Stimulated activated CD8-positive, alpha-beta memory T cell treated with anti-CD3 and anti-CD28 coated beads, Interleukin-4, amount 100 ng/mL, for 48 hours (primary cell): Measurements from ENCODE around the gene FLVCR2.
A peak's percentile ranks its signal among the peaks of the same experiment; 100 is the strongest.

Source experiments
- DNase-seq: peaks from one replicate; pipeline ENCODE4 v3.0.0-alpha.2; 2020

FLVCR2 gene

DNA sequence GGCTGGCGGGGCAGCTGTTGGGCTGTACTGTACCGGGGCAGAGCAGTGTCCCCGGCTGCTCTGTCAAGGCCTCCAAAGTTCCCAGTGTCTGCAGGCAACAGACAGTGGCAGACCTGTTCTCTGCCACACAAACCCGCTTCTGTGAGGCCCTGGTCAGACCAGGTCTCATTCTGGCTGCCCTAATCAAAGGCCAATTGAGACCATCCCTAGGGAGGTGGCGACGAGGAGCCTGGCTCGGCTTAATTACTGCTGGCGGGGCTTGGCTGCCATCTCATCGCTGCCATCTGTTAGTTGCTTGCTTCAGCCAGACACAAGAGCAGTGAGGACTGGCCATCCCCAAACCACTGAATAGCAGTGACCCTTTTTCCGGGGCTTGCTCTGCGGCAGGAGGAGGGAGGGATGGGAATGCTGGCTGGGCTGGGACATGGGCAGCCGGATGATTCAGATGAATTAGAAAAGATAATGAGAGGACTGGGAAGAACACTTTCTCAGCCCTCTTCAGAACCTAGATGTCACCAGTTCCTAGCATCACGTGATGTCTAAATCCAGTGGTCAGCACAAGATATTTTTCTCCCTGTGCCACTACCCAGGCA is 57.8 kb downstream of the FLVCR2 start:
- no peak for DNase-seq

DNA sequence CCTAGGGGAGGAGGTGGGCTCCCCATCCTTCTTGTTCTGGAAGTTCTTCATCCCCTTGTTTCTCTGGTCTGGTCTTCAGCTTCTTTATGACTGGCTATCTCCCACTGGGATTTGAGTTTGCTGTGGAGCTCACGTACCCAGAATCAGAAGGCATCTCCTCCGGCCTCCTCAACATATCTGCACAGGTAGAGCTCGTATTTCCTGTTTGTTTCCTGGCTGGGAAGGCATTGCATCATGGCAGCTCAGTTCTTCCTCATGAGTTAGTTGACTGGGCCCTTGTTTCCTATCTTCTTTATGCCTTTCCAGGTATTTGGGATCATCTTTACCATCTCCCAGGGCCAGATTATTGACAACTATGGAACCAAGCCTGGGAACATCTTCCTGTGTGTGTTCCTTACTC is 62.5 kb downstream of the FLVCR2 start:
- DNase-seq, result no peak

DNA sequence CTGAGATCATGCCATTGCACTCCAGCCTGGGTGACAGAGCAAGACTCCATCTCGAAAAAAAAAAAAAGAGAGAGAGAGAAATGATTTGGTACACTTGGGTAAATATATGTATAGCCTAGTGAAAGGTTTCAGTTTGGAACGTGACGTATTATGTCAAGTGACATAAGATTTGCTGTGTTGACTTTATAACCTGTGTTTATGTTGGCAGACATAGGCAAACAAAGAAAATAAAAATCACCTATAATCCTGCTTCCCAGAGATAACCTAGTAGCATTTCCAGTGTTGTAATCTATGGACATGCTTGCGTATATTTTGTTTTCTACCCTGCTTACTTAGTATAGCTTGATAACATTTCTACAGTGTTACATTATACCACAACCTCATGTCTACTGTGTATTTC is 65.6 kb downstream of the FLVCR2 start:
- no peak for DNase-seq

DNA sequence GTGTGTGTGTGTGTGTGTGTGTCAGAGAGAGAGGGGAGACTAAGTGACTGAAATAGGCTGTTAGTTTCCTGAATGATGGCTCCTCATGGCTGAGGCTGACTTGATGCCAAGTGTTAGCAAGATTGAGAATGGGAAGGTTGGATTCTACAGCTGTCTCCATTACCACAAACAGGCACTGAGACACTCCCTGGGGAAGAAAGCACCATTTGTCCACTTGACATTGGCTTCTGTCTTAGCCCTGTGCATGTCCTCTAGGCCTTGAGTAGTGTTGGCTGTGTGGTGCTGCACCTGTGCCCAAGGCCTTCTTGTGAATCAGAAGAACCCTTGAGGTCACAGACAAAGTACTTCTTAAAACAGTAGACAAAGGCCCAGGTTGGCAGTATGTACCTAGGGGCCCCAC is 66.6 kb downstream of the FLVCR2 start:
- DNase-seq, result no peak

DNA sequence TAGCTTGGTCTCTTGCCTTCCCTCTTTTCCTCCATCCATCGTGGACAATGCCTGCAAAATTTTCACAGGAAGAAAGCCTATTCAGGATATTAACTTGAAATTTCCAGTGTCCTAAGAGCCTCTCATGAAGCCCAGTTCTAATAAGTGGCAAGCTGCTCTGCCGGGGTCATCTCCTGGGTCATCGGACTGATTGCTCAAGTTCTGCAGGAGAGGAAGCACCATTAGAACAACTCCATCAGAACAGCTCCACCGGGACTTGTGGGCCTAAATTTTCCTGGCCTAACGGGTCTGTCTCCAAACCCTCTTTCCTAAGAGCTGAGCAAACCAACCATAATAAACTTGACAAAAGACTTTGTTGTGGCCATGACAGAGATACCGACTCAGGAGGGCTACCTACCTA is 68.3 kb downstream of the FLVCR2 start:
- DNase-seq, result no peak

DNA sequence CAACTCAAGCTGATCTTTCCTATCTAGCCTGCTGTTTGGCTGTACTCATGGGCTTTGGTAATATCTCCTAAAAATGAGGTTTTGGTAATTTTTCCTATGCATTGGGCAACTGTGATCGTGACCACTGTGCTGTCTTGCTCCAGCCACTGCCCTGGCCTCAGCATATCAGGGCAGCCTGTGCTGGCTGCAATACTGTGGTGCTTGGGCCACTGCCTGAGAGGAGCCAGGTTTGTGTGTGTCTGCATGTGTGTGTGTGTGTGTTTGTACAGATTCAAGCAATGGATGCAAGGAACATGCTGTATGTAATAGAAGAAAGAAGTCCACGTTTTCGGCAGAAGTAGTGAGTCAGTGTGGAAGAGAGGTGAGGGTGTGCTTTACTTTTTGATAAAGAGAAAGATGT is 69.2 kb downstream of the FLVCR2 start:
- DNase-seq, result no peak

DNA sequence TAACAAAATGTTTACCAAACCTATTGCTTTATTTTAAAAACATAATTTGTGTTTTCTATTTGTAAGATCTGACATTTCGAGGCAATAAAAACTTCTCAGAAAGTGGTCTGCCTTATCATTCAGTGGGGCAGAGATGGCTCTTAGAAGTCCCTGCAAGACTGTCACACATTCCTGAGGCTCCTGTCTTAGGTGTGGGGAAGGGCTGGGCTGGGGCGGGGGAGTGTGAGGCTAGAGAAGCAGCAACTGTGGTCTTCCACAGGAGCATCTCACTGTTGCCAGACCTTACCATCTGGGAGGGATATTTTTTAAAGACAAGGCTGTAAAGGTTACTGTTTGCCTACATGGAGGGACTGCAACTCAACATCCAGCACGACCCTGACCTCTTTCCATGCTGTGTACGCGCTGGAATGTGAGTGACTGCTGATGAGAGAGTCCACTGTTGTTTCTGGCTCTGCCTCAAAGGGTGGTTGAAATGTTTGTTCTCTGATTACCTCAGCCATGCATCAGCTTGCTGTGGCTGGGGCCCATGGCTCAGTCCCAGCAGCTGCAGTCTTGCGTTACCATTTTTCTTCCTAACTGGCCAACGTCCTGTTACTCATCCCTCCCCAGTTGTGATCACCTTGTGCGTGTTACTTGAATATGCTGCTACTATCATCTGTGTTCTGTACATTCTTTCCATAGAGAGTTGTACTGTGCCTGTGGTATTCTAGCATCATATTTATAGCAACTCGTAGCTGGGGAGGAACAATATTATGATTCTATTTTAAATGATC is 69.8 kb downstream of the FLVCR2 start:
- DNase-seq, result no peak

DNA sequence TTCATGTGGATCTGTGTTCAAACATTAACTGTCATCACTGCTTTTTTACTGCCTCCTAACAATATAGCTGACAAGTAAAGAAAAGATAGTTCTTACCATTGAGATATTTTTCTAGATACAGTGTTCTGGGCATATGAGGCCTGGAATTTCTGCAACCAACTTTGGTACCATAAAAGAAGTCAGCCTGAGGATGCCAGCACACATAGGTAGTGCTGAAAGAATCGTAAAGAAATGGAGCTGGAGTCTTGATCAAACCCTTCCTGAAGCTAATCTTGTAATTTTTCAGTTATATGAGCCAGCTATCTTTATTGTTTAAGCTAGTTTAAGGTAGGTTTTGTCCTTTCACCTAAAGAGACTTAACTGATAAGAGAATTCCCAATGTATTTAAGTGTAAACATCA is 70.9 kb downstream of the FLVCR2 start:
- DNase-seq, result no peak

DNA sequence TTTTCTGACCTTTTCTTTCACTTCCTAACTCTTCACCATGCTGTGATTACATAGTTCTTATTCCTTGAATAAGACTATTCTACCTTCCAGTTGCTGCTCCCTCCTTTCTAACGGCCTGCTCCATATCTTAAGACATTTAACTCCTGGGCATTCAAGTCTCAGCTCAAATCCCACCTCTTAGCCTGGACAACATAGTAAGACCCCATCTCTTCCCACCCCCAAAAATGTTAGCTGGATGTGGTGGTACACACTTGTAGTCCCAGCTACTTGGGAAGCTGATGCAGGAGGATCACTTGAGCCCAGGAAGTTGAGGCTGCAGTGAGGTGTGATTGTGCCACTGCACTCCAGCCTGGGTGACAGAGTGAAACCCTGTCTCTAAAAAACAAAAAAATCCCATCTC is 71.4 kb downstream of the FLVCR2 start:
- DNase-seq, result no peak

DNA sequence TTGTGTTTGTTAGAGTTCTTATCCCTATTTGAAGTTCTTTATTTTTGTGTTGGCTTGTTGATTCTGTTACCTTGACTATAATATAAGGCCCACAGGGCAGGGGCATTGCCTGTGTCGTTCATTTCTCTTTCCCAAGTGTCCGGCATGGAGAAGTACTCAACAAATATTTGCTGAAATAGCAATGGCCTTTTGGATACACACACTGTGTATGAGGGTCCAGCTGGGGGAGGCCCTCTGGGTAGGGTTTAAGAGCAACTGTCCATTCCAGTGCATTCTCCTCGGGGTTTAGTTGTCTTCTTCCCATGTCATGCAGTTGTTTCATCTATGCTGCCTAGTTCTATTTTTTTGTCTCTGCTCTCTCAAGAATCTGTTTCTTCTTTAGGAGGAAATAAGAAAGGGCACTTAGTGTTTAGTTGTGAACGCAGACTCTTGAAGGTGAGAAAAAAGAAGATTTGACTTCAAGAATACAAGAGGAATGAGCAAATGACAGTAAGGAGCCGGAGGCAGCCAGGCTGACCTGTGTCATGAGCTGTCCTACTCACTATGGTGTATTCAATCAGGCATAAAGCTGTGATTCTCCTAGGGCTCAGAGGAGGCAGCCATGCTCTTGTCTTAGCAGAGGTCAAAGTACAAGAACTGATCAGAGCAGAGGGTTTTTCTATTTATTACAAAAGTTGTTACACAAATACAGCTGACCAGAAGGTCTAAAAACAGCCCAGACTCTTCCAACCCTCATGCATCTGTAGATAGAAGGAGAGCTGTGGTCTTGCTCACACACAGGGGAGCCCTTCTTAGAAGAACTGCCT is 72.0 kb downstream of the FLVCR2 start:
- DNase-seq, result no peak

DNA sequence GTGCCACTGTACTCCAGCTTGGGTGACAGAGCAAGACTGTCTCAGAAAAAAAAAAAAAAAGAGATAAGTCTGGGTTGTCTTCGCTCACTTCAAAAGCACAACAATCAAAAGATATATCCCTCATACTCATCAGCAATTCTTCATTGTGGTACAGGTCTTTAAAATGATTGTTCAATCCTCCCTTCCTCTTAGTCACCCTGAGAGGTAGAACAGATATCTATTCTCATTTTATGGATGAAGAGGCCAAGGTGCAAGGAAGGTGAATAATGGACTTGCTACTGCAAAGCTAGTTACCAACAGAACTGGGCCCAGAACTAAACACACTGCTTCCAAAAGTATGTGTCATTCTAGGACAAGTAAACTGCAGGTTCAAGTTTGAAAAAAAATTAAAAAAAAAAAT is 75.1 kb downstream of the FLVCR2 start:
- DNase-seq, result no peak

DNA sequence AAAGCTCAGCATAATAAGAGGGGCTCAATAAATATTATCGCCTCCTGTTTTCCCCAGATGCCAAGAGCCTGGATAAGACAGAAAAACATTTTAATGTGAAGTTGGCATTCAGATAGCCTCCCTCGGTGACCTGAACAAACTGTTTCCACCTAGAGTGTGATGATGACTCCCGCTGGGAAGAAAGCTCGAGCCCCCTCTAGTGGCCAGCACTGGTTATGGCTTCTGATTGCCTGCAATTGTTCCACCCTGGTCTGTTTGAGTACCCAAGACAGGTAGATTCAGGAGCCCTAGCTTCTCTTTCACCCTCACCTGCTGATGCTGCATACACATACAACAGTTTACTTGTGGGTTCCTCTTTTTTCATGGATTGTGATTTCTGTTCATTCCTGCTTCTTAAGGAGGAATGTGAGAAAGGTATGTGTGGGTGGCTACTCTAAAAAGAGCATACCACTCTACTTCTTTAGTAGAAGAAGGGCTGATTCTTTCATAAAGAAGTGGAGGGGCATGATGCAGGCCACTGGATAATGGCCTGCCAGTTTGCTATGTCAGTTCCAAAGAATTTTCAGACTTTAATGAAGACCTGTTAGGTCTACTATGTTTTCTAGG is 75.8 kb downstream of the FLVCR2 start:
- DNase-seq, result peak; percentile 93

DNA sequence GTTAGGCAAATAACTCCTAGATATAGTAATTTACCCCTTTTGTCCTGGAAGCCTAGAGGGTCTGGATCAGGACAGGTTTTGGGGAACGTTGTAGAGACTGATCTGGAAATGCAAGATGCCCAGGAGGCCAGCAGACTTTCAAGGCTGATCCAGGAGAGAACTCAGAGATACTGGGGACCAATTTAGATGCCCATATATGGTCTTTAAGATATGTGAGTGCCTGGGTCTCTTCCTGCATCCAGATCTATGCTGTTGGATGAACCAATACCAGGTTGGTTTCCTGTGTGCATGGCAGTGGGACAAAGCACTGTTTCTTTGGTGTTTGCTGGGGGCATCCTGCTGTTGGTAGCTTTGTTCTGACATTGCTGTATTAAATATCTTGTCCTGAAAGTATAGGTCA is 76.8 kb downstream of the FLVCR2 start:
- DNase-seq, result no peak

DNA sequence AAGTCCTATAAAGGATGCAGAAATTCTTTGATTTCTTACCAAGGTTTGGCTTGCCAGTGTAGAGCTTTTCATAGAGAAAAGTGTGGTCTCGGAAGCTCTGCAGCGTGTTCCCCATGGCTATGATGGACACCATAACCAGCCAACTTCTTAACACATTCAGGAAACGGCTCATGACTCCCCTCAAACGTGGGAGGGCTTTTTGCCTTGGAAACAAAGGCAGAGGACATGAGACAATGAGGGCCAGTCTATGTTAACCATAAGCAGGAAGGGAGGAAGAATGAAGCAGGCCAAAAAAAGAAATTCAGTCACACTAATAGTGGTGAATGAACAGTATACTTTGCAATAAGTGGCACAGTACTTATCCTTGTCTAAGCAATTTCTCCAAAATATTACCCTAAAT is 78.9 kb downstream of the FLVCR2 start:
- DNase-seq, result no peak

DNA sequence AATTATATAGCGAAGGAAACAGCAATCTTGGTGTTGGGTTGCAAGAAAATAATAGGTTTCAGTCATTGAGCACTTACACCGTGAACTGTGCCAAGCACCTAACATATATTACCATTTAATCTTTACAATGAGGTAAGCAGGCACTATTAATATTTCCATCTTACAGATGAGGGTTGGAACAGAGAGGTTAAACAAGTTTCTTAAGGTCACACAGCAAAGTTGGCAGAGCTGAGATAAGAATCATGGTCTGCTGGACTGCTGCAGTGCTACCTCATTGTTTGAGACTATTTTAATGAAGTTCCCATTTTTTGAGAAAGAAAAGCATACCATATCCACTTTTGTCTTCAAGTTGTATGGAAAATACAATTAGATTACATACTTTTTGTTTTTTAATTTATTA is 80.5 kb downstream of the FLVCR2 start:
- no peak for DNase-seq

DNA sequence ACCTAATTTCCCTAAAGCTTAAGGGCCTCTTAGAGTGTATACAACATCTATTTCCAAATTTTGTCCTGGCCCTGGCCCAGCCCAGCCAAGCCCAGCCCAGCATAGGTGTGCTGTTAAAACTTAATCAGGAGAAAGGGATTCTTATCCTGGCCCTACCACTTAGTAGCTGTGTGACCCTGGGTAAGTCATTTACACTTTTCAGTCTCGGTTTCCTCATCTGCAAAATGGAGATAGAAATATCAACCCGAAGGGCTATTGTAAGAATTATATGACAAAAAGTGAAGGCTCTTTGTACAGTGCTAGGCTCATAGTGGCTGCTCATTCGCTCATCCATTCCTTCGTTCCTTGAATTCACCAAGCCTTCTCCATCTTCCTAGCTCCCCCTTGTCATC is 81.8 kb downstream of the FLVCR2 start:
- DNase-seq, result no peak

DNA sequence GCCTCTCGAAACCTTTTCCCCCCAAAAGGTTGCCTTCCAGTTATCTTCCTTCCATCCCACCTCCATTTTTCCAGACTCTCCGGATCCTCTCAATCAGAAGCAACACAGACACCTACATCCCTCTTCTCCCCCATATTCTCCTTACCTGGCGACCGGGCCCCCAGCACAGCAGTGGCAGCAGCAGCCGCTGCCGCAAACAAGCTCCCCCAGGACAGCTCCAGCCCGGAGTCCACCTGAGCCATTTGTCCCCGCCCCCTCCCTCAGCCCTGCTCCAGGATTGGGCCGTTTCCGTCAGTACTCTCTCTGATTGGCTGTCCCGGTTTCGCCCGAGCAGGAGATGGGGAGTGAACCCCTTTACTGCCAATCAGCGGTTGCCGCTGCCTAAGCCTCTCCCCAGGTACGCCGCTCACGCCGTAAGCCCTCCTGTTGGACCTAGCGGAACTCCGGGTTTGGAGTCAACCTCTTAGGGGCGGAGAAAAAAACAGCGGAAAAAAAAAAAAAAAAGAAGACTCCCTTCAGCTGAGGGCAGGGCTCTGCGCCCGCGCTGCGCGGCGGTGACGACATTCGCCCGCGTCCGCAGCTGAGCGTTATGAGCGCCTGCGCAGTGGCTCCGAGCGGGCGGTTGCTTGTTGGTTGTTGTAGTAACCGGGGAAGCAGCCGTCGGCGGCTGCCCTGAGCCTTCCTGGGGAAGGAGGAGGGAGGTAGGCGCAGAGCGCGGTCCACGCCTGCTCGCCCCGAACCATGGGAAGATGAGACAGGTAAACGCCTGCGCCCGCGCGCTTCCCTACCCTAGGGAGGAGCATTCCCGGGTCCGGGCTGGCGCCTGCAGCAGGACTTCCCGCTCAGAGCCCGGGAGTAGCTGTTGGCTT is 82.4 kb downstream of the FLVCR2 start, which contains the start of the genes ERG28 and TTLL5:
ERG28 (minus strand) TSS at position 247 of the 869 bp plus-strand sequence. CDS start 3,374 bp downstream, outside the sequence.
TTLL5 (plus strand) TSS at position 617 of the 869 bp plus-strand sequence. CDS start 1,904 bp downstream, outside the sequence.
- DNase-seq, result peak; percentile 96

DNA sequence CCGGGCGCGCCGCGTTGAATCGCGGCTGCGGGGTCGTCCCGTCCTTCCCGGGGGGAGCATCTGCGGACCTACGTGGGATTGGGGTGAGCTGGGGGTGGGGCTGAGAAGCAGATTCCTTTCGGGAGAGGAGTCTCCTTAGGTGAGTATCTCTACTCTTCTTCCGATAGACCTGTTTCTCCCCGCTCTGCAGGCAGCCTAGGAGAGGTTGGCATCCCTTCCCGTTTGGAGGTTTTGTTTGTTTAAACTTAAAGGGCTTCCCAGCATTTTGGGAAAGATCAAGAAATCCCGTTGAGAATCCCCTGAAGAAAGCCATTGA is 83.0 kb downstream of the FLVCR2 start:
- DNase-seq, result no peak

DNA sequence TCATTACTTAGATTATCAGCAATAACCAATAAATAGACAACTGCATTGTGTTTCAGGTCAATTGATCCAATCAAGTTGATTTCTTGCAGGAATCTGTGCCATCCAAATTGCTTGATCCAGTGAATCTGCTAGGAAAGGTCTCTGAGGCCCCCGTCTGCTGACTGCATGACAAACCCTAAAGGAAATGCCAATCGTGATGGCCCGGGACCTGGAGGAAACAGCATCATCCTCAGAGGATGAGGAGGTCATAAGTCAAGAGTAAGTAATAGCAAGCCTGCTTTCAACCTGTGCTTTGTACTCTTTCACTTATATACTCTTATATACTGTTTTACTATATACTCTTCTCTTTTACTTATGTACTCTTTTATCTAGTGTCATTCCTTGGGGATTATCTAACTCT is 84.5 kb downstream of the FLVCR2 start:
- no peak for DNase-seq

DNA sequence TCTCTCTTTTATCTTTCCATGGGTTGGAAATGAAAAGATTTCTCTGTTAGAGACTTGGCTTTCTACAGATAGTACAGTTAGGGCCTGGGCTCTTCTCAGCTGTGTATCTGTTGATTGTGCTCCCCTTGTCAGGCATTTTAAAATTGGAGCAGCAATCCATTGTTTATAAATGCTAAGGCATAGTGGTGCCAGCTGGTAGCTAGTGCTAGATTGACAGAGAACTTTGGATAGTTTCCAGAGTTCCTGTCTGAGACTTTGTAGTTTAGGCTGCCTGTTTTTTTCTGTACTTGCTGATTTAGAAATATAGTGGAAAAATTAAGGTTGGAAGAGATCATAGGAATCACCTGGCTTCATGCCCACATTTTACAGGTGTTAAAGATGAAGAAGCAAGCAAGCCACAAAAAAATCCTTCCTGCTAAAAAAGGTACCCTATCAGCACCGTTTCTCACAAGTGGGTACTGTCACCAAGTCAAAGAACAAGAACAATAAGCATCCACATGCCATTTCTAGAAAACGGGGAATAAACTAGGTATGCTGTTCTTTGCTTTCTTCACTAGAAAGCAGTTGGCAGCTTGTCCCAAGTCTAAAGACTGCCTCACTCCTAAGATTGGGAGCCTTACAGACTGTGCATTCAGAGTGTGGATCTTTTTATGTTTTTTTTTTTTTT is 88.8 kb downstream of the FLVCR2 start:
- DNase-seq, result no peak

DNA sequence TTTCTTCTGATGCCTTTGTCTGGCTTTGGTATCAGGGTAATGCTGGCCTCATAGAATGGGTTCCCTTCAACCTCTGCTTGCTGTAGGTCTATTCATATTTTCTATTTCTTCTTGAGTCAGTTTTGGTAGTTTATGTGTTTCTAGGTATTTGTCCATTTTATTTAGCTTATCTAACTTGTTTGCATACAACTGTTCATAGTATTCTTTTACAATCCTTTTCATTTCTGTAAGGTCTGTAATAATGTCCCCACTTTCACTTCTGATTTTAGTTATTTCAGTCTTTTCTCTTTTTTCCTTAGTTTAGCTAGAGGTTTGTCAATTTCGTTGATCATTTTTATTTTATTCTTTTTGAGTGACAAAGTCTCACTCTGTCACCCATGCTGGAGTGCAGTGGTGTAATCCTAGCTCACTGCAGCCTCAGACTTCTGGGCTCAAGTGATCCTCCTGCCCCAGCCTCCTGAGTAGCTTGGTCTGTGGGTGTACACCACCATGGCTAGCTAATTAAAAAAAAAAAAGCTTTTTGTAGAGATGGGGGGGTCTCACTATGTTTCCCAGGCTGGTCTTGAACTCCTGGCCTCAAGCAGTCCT is 94.3 kb downstream of the FLVCR2 start:
- no peak for DNase-seq
